ENCODE results near the gene GALE.
A peak's percentile ranks its signal among the peaks of the same experiment; 100 is the strongest.
"Not testable (repeated sequence)": the region's sequence is repeated elsewhere in the genome, so short reads cannot be mapped to it uniquely, and the experiment has no call there.

The GALE gene

DNA sequence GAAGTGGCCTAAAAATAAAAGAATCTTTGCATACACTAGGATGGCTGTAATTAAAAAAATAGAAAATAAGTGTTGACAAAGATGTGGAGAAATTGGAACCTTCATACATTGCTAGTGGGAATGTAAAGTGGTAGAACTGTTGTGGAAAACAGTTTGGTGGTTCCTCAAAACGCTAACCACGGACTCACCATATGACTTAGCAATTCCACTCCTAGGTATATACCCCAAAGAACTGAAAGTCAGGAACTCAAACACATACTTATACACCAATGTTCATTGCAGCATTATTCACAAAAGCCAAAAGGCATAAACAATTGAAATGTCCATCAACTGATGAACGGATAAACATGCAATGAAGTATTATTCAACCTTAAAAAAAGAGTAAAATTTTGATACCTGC, 35.5 kb upstream of the GALE start:
- TF ChIP-seq, protein P1, sequence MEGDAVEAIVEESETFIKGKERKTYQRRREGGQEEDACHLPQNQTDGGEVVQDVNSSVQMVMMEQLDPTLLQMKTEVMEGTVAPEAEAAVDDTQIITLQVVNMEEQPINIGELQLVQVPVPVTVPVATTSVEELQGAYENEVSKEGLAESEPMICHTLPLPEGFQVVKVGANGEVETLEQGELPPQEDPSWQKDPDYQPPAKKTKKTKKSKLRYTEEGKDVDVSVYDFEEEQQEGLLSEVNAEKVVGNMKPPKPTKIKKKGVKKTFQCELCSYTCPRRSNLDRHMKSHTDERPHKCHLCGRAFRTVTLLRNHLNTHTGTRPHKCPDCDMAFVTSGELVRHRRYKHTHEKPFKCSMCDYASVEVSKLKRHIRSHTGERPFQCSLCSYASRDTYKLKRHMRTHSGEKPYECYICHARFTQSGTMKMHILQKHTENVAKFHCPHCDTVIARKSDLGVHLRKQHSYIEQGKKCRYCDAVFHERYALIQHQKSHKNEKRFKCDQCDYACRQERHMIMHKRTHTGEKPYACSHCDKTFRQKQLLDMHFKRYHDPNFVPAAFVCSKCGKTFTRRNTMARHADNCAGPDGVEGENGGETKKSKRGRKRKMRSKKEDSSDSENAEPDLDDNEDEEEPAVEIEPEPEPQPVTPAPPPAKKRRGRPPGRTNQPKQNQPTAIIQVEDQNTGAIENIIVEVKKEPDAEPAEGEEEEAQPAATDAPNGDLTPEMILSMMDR (IDR thresholded peaks at IDR 0.05; ENCODE audit: low read depth, low read length), result no peak
- no peak for DNase-seq (ENCODE audit: extremely low read depth, low read depth)

DNA sequence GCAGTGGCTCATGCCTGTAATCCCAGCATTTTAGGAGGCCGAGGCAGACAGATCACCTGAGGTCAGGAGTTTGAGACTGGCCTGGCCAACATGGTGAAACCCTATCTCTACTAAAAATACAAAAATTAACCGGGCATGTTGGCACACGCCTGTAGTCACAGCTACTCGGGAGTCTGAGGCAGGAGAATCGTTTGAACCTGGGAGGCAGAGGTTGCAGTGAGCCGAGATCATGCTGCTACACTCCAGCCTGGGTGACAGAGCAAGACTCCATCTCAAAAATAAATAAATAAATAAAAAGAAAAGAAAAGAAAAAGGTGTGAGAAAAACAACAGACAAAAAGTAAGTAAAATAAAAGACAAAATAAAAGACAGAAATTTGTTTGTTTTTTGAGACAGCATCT, 33.6 kb upstream of the GALE start:
- DNase-seq (ENCODE audit: extremely low read depth, low read depth), result not testable (repeated sequence)

- no peak for DNase-seq (ENCODE audit: extremely low read depth, low read depth)
- TF ChIP-seq, protein P1 (IDR thresholded peaks at IDR 0.05; ENCODE audit: low read depth, low read length), result no peak
Observed at GRCh38 chr1:23827717-23828116, 27.2 kb upstream of the GALE start.

DNA sequence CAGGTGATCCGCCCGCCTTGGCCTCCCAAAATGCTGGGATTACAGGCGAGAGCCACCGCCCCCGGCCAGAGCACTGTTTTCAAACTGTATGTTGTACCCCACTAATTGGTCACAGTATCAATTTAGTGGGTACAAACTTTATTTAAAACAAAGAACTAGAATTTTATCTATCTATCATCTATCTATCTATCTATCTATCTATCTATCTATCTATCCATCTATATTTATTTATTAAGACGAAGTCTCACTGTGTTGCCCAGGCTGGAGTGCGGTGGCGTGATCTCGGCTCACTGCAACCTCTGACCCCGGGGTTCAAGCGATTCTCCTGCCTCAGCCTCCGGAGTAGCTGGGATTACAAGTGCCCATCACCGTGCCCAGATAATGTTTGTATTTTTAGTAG, 26.0 kb upstream of the GALE start:
- DNase-seq (ENCODE audit: extremely low read depth, low read depth), result not testable (repeated sequence)

DNA sequence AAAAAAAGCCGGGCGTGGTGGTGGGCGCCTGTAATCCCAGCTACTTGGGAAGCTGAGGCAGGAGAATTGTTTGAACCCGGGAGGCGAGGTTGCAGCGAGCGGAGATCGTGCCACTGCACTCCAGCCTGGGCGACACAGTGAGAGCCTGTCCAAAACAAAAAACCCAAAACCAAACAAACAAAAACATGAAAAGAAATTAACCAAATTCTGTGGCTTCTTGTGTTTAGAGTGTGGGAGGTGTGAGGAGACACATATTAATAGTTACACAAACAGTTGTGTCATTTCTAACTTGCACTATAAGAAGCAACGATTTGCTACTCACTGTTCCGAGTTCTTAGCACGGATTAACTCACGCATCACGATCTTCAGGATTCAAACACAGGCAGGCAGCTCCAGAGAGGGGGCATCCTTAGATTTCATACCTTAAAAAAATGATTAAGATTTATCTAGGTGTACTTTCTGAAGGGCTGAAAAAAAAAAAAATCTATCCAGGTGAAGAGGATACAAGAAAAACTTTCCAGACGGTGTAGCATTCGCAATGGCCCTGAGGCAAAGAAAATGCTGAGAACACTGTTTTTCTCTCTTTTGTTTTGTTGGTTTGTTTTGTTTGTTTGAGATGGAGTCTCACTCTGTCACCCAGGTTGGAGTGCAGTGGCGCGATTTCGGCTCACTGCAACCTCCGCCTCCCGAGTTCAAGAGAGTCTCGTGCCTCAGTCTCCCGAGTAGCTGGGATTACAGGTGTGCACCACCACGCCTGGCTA, 25.4 kb upstream of the GALE start:
- TF ChIP-seq, protein P1 (IDR thresholded peaks at IDR 0.05; ENCODE audit: low read depth, low read length), result no peak
- DNase-seq (ENCODE audit: extremely low read depth, low read depth), result no peak

- peak; percentile 67 for DNase-seq (ENCODE audit: extremely low read depth, low read depth)
- TF ChIP-seq, protein P1 (IDR thresholded peaks at IDR 0.05; ENCODE audit: low read depth, low read length), result no peak
Observed at GRCh38 chr1:23825076-23825761, 24.7 kb upstream of the GALE start, which contains the start of gene HMGCL. TSS of gene HMGCL (minus strand) at chr1:23825429. CDS start at chr1:23825415, 14 bp downstream.

- TF ChIP-seq, protein P1 (IDR thresholded peaks at IDR 0.05; ENCODE audit: low read depth, low read length), result no peak
Observed at GRCh38 chr1:23824711-23825075, 24.1 kb upstream of the GALE start.

GRCh38 chr1:23823767-23824166, 23.2 kb upstream of the GALE start:
- TF ChIP-seq, protein P1 (IDR thresholded peaks at IDR 0.05; ENCODE audit: low read depth, low read length), result no peak

More at GRCh38 chr1:23824711-23825075, 24.1 kb upstream of the GALE start:
- no peak for DNase-seq (ENCODE audit: extremely low read depth, low read depth)

More at GRCh38 chr1:23823767-23824166, 23.2 kb upstream of the GALE start:
- no peak for DNase-seq (ENCODE audit: extremely low read depth, low read depth)
